Measurements from ENCODE around the gene GET4.

Gene GET4

GRCh38 chr7:882336-883035 lies 6.1 kb downstream of the GET4 start:
- TF ChIP-seq CTCF (IDR thresholded peaks at IDR 0.05), result no peak

GRCh38 chr7:883055-884021 lies 7.0 kb downstream of the GET4 start:
- peak; percentile 27; the same call in 1 of the 2 replicates for TF ChIP-seq CTCF (IDR thresholded peaks at IDR 0.05)

- TF ChIP-seq CTCF (IDR thresholded peaks at IDR 0.05), result no peak
These were observed 8.0 kb downstream of the GET4 start for GRCh38 chr7:884191-885003.

- no peak for TF ChIP-seq CTCF (IDR thresholded peaks at IDR 0.05)
These were observed 9.0 kb downstream of the GET4 start for GRCh38 chr7:885261-885892.

- no peak for TF ChIP-seq CTCF (IDR thresholded peaks at IDR 0.05)
These were observed 9.7 kb downstream of the GET4 start for GRCh38 chr7:885893-886625.

GRCh38 chr7:886626-887487 lies 10.5 kb downstream of the GET4 start:
- TF ChIP-seq CTCF (IDR thresholded peaks at IDR 0.05), result no peak

Data from LNCAP (cell line).